ENCODE measurements around the gene NUBP2.

Gene NUBP2

GRCh38 chr16:1830213-1830612, 47.5 kb downstream of the NUBP2 start:
- TF ChIP-seq TAF1 (IDR thresholded peaks at IDR 0.05; ENCODE audit: borderline replicate concordance, insufficient read depth, low read length), result no peak
- no peak for TF ChIP-seq POLR2AphosphoS5 (IDR thresholded peaks at IDR 0.05; ENCODE audit: low read depth, low read length)
- no peak for TF ChIP-seq SIN3A (IDR thresholded peaks at IDR 0.05; ENCODE audit: borderline replicate concordance, insufficient read depth, low read length)
- no peak for TF ChIP-seq FOXP2 (optimal IDR thresholded peaks at IDR 0.05; ENCODE audit: borderline replicate concordance, extremely low read depth, extremely low read length, insufficient read depth)
- TF ChIP-seq REST (IDR thresholded peaks at IDR 0.05; ENCODE audit: insufficient read depth in 1 of 2, low read depth in 2 of 2, low read length in 2 of 2), result no peak

- no peak for TF ChIP-seq FOXP2 (optimal IDR thresholded peaks at IDR 0.05; ENCODE audit: borderline replicate concordance, extremely low read depth, extremely low read length, insufficient read depth)
- no peak for TF ChIP-seq REST (IDR thresholded peaks at IDR 0.05; ENCODE audit: insufficient read depth in 1 of 2, low read depth in 2 of 2, low read length in 2 of 2)
- no peak for TF ChIP-seq POLR2AphosphoS5 (IDR thresholded peaks at IDR 0.05; ENCODE audit: low read depth, low read length)
- no peak for TF ChIP-seq SIN3A (IDR thresholded peaks at IDR 0.05; ENCODE audit: borderline replicate concordance, insufficient read depth, low read length)
Measured at GRCh38 chr16:1831186-1832075, 48.7 kb downstream of the NUBP2 start.

- TF ChIP-seq TAF1 (IDR thresholded peaks at IDR 0.05; ENCODE audit: borderline replicate concordance, insufficient read depth, low read length), result no peak
Measured at GRCh38 chr16:1832838-1833454, 50.2 kb downstream of the NUBP2 start.

- TF ChIP-seq SIN3A (IDR thresholded peaks at IDR 0.05; ENCODE audit: borderline replicate concordance, insufficient read depth, low read length), result no peak
- TF ChIP-seq POLR2AphosphoS5 (IDR thresholded peaks at IDR 0.05; ENCODE audit: low read depth, low read length), result no peak
Measured at GRCh38 chr16:1834096-1834495, 51.3 kb downstream of the NUBP2 start.

Measured in PFSK-1 (cell line).